Heart left ventricle (tissue), 16 donors: ENCODE data around the gene SEPTIN5. TPM values are rescaled to one million over a fixed set of nuclear protein-coding genes. Genes with fewer than 3 reads are reported as not detected.
A peak's percentile ranks its signal among the peaks of the same experiment; 100 is the strongest.

Source experiments
- ATAC-seq, 4 donors: fragments of 200-7000 bp; cut with Tn5 transposase; one replicate each; pipeline ENCODE4 v1.9.1; 2020 to 2022; ENCODE audit warnings: moderate library complexity in 4 of 4, mild to moderate bottlenecking in 3 of 4, moderate number of reproducible peaks in 1 of 4
- DNase-seq, 5 donors: peaks; one replicate each; pipeline ENCODE4 v3.0.0-alpha.2; 2020
- H3K27ac ChIP-seq, 12 donors: fragments of 200-600 bp; sonication (generic) in 4 of 12; one replicate each; pipeline versions ENCODE4 v1.5.0 to v1.8.0; 2016 to 2022; ENCODE audit warnings: mild to moderate bottlenecking in 2 of 12
- H3K27me3 ChIP-seq, 9 donors: fragments of 200-600 bp; sonication (generic) in 2 of 9; one replicate each; pipeline versions ENCODE4 v1.5.1 to v1.8.0; 2016 to 2022; ENCODE audit warnings: mild to moderate bottlenecking in 3 of 9
- H3K36me3 ChIP-seq, 9 donors: fragments of 200-600 bp; sonication (generic) in 2 of 9; one replicate each; pipeline versions ENCODE4 v1.5.0 to v1.8.0; 2018 to 2022; ENCODE audit warnings: mild to moderate bottlenecking in 2 of 9
- H3K4me1 ChIP-seq, 12 donors: fragments of 200-600 bp; sonication (generic) in 4 of 12; one replicate each; pipeline versions ENCODE4 v1.5.0 to v1.8.0; 2016 to 2022; ENCODE audit warnings: mild to moderate bottlenecking in 3 of 12
- H3K4me3 ChIP-seq, 12 donors: fragments of 200-600 bp; sonication (generic) in 4 of 12; one replicate each; pipeline versions ENCODE4 v1.5.0 to v1.8.0; 2017 to 2022; ENCODE audit warnings: mild to moderate bottlenecking in 9 of 12, moderate library complexity in 4 of 12
- H3K9me3 ChIP-seq, 12 donors: fragments of 200-600 bp; sonication (generic) in 4 of 12; one replicate each; pipeline versions ENCODE4 v1.5.0 to v1.8.0; 2016 to 2022; ENCODE audit warnings: mild to moderate bottlenecking in 1 of 12
- POLR2A ChIP-seq, 2 donors: fragments of 450-650 bp; IDR thresholded peaks; one replicate each; pipeline ENCODE4 v1.6.1; 2017; ENCODE audit warnings: antibody characterized with exemption in 2 of 2, mild to moderate bottlenecking in 2 of 2, moderate library complexity in 2 of 2
- WGBS, 4 donors: extraction: QIAGEN DNeasy Blood & Tissue Kit in 2 of 4; methylation state at CpG; one replicate each; pipeline versions ENCODE4 v1.1.5 to v1.1.7; 2013 to 2018; 5-methylcytosine and 5-hydroxymethylcytosine counted together
- intact Hi-C, 10 donors: fragments of 100-400 bp; cut with DNase I; formaldehyde crosslinking; loops; one replicate each; pipeline versions ENCODE4 v1.11.1 to v1.14.2; 2022
- polyA plus RNA-seq, 2 donors: library from polyadenylated mRNA; stranded (reverse); fragments of 200-250 nt; gene quantifications; one replicate each; pipeline ENCODE4 v1.2.3, GENCODE V29; 2013
- total RNA-seq, 9 donors: library from RNA; depleted of rRNA in 2 of 9; stranded (reverse); fragments of >200 nt in 2 of 9; fragmentation: NEBNext Ultra II Directional in 3 of 9; extraction: Animal tissue kit (Norgen Biotek cat#: 25700) in 3 of 9; gene quantifications; one replicate each; pipeline versions ENCODE4 v1.1.0 to v1.2.4, GENCODE V29; 2016 to 2023
- TF ChIP-seq, protein P1 (sequence below), 12 donors: fragments of 200-600 bp; sonication (generic) in 4 of 12; IDR thresholded peaks; one replicate each; pipeline versions ENCODE4 v1.5.0 to v1.8.0; 2018 to 2022; ENCODE audit warnings: antibody characterized with exemption in 12 of 12, mild to moderate bottlenecking in 5 of 12
- donor health status: ischemic (EF 13 %, LVEDD 7.1; RV severe dilation, severe dysfunction).
- donor health status: healthy with polysubstance abuse.
- donor health status: DM: no; HTN: yes; CAD: no.
- donor health status: DM: no; HTN: no; CAD: no.
- donor health status: ischemic (EF 25% LVEDD 6.9; RV normal size, moderate dysfunction).
- donor health status: ischemic (EF 25% LVEDD 5.7; RV mildly dilated, moderate dysfunction).
- donor health status: healthy.
- donor health status: DM: yes; HTN: yes; CAD: no.
- donor health status: ischemic (EF 35%, LVEDD 5.7; RV mildly dilated, moderate dysfunction).
- donor health status: nonischemic (EF 11% LVEDD 7.7; RV severe dilation, severe dysfunction).
- donor health status: DM: yes; HTN: yes; CAD: no.
- donor health status: PGD.
- donor health status: ischemic (EF 29% LVEDD 5.4; RV normal size, mild dysfunction).
- donor health status: nonischemic (EF 23%, LVEDD 6.1; RV moderate dilation, normal function).

Gene SEPTIN5
- total and polyA plus RNA-seq, 11 donors: 75.7 to 272 (median 127) TPM

DNA sequence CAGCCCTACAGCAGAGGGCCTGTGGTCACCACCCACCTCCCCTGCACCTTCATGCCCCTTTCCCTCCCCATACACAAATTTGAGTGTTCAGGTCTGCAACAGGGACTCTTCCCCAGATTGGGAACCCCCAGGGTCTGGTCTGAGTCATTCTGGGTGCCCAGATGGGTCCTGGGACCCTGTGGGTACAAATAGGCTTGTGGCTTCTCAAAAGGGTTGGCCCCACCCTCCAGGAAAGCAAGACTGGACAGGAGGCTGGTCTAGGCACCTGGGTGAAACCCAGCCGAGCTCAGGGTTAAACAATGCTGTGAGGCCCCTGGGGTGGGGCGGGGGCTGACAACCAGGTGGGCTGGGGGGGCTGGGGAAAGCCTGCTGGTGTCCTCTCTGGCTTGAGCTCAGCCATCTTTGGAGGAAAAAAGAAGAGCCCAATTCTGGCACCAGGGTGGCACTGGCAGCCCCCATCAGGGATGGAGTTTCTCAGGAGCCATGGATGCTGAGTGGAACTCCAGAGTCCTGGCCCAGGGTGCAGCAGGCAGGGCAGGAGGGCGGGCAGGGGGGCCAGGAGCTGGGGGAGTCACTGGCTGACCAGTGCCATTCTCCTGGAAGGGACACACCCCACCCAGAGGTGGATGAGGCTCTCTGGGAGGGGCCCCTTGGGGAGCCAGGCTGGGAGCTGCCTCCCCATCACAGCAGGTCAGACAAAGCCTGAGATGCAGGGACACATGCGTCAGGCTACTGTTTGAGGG is 1.1 kb downstream of the SEPTIN5 start:
- Histone ChIP-seq H3K27me3 (peaks cover 0 to 45% (median 3%) of the 10 kb centered on the region in 9 donors), H3K27ac (peak overlapping the region in 1 of 12 donors; percentile 63), H3K36me3 (peaks cover 0 to 7% (median 0%) of the 10 kb centered on the region in 9 donors), H3K9me3 (no peaks in the 10 kb centered on the region), H3K4me1 (peaks cover 0 to 61% (median 26%) of the 10 kb centered on the region in 12 donors), H3K4me3 (peak overlapping the region in 11 of 12 donors; percentile 33 to 83 (median 64))
- ATAC-seq: no peak
- TF ChIP-seq, protein P1, sequence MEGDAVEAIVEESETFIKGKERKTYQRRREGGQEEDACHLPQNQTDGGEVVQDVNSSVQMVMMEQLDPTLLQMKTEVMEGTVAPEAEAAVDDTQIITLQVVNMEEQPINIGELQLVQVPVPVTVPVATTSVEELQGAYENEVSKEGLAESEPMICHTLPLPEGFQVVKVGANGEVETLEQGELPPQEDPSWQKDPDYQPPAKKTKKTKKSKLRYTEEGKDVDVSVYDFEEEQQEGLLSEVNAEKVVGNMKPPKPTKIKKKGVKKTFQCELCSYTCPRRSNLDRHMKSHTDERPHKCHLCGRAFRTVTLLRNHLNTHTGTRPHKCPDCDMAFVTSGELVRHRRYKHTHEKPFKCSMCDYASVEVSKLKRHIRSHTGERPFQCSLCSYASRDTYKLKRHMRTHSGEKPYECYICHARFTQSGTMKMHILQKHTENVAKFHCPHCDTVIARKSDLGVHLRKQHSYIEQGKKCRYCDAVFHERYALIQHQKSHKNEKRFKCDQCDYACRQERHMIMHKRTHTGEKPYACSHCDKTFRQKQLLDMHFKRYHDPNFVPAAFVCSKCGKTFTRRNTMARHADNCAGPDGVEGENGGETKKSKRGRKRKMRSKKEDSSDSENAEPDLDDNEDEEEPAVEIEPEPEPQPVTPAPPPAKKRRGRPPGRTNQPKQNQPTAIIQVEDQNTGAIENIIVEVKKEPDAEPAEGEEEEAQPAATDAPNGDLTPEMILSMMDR (IDR thresholded peaks at IDR 0.05): no peak
- TF ChIP-seq POLR2A (IDR thresholded peaks at IDR 0.05): no peak
- WGBS, 4 donors: 81 to 96% (median 90%) methylated on average over 3 to 4 of the region's 4 CpGs
- intact Hi-C loops: loop anchor here in 6 of 10 donors (5.0 to 10.0 kb wide), 6 partner anchors 33 to 421 kb away; partner anchors contain the start of genes CDC45 (in 1 of the 6), CLTCL1 (in 1 of the 6) and UFD1 (in 1 of the 6)
- DNase-seq: peak in 4 of 5 donors; percentile 15 to 38 (median 25)

GRCh38 chr22:19716041-19716828 is 1.9 kb downstream of the SEPTIN5 start:
- Histone ChIP-seq H3K36me3 (peaks cover 0 to 15% (median 7%) of the 10 kb centered on the region in 9 donors), H3K9me3 (no peaks in the 10 kb centered on the region), H3K27ac (no peak overlapping the region), H3K4me1 (peaks cover 0 to 70% (median 26%) of the 10 kb centered on the region in 12 donors), H3K27me3 (peaks cover 0 to 47% (median 3%) of the 10 kb centered on the region in 9 donors), H3K4me3 (no peak overlapping the region)
- intact Hi-C loops: loop anchor here in 6 of 10 donors (2.0 to 10.0 kb wide), 8 partner anchors 34 to 421 kb away; partner anchors contain the start of genes CDC45 (in 1 of the 6), CLTCL1 (in 1 of the 6) and UFD1 (in 1 of the 6)
- DNase-seq (peak in 3 of 5 donors; percentile 16 to 50 (median 23)), ATAC-seq (no peak)
- 74 to 84% (median 75%) methylated on average over 10 to 11 of the region's 11 CpGs for WGBS, 4 donors
- no peak for TF ChIP-seq POLR2A (IDR thresholded peaks at IDR 0.05)
- TF ChIP-seq, protein P1 (IDR thresholded peaks at IDR 0.05): no peak

DNA sequence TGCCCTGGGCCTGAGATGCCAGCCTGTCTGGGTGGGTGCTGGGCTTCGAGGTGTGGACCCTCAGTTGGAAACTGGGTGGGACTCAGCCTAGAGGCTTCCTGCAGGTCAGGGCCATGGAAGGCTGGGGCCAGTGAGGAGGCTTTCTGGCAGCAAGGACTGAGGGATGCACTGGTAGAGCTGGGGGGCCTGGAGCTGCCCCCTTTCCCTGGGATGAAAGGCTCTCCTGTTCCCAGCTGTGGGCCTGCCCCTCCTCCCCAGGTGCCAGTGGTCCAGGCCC is 2.5 kb downstream of the SEPTIN5 start:
- DNase-seq: peak in 2 of 5 donors; percentile 17 to 57
- WGBS, 4 donors: 92 to 100% (median 96%) methylated on average over 1 of the region's 1 CpG
- intact Hi-C loops: loop anchor here in 6 of 10 donors (2.0 to 10.0 kb wide), 8 partner anchors 34 to 422 kb away; partner anchors contain the start of genes CDC45 (in 1 of the 6), CLTCL1 (in 1 of the 6) and UFD1 (in 1 of the 6)
- no peak overlapping the region for H3K27ac ChIP-seq
- H3K4me3 ChIP-seq: no peak overlapping the region
- no peaks in the 10 kb centered on the region for H3K9me3 ChIP-seq
- TF ChIP-seq, protein P1 (IDR thresholded peaks at IDR 0.05): no peak
- H3K27me3 ChIP-seq: peaks cover 0 to 47% (median 3%) of the 10 kb centered on the region in 9 donors
- no peak for ATAC-seq
- peaks cover 0 to 75% (median 29%) of the 10 kb centered on the region in 12 donors for H3K4me1 ChIP-seq
- H3K36me3 ChIP-seq: peaks cover 0 to 20% (median 9%) of the 10 kb centered on the region in 9 donors
